Lower leg skin (tissue), 3 donors: ENCODE results near the gene OSBPL9.

Experiments
- POLR2A ChIP-seq, 2 donors: fragments of 450-650 bp; IDR thresholded peaks; one replicate each; pipeline ENCODE4 v1.6.1; 2016 to 2017; ENCODE audit warnings: antibody characterized with exemption in 2 of 2, mild to moderate bottlenecking in 1 of 2, moderate library complexity in 1 of 2
- TF ChIP-seq, protein P1 (sequence below), 3 donors: fragments of 450-650 bp; IDR thresholded peaks; one replicate each; pipeline ENCODE4 v1.5.1; 2016; ENCODE audit warnings: antibody characterized with exemption in 3 of 3, mild to moderate bottlenecking in 3 of 3, moderate library complexity in 2 of 3

GRCh38 chr1:51651552-51651942 is 34.7 kb downstream of the OSBPL9 start:
- no peak for TF ChIP-seq POLR2A (IDR thresholded peaks at IDR 0.05)
- TF ChIP-seq, protein P1, sequence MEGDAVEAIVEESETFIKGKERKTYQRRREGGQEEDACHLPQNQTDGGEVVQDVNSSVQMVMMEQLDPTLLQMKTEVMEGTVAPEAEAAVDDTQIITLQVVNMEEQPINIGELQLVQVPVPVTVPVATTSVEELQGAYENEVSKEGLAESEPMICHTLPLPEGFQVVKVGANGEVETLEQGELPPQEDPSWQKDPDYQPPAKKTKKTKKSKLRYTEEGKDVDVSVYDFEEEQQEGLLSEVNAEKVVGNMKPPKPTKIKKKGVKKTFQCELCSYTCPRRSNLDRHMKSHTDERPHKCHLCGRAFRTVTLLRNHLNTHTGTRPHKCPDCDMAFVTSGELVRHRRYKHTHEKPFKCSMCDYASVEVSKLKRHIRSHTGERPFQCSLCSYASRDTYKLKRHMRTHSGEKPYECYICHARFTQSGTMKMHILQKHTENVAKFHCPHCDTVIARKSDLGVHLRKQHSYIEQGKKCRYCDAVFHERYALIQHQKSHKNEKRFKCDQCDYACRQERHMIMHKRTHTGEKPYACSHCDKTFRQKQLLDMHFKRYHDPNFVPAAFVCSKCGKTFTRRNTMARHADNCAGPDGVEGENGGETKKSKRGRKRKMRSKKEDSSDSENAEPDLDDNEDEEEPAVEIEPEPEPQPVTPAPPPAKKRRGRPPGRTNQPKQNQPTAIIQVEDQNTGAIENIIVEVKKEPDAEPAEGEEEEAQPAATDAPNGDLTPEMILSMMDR (IDR thresholded peaks at IDR 0.05) = no peak
